Caco-2 (cell line): ENCODE results near the gene SERBP1. TPM values are rescaled to one million over a fixed set of nuclear protein-coding genes. Genes with fewer than 3 reads are reported as not detected.

Experiments
- BruUV-seq: library from RNA; stranded (reverse); fragments of 400-500 nt; replicated peaks from 2 replicates; lab custom pipeline; 2021; lab: Mats Ljungman, UMichigan
- CTCF ChIA-PET: fragments of 300-600 bp; sonication (Branson Sonifier 250); formaldehyde crosslinking; loops from one replicate; lab custom pipeline; 2022; ENCODE audit warnings: antibody characterized with exemption; lab: Charles Lee
- POLR2A ChIA-PET: fragments of 300-600 bp; sonication (Branson Sonifier 250); formaldehyde crosslinking; loops from one replicate; lab custom pipeline; 2022; ENCODE audit warnings: antibody characterized with exemption; lab: Charles Lee
- DNase-seq, 2 experiments: peaks; one replicate each; pipeline versions ENCODE4 v3.0.0 to v3.0.0-alpha.2; 2020 to 2022
- H3K27me3 ChIP-seq: replicated peaks from 2 replicates; pipeline ENCODE4 v1.6.0; 2011; ENCODE audit warnings: low read length; ENCODE audit not compliant: control insufficient read depth, insufficient read depth
- H3K36me3 ChIP-seq: 2 replicates; pipeline ENCODE4 v1.5.1; 2011; ENCODE audit warnings: low read length; ENCODE audit not compliant: control insufficient read depth, insufficient read depth
- H3K4me1 ChIP-seq: fragments of 250-450 bp; sonication (Bioruptor Pico); 2 replicates; pipeline ENCODE4 v1.5.1; 2020; ENCODE audit warnings: mild to moderate bottlenecking
- H3K4me3 ChIP-seq: 2 replicates; pipeline ENCODE4 v1.5.1; 2011; ENCODE audit warnings: low read depth, mild to moderate bottlenecking, control low read depth, low read length
- H3K9me3 ChIP-seq: fragments of 250-450 bp; sonication (Bioruptor Pico); 2 replicates; pipeline ENCODE4 v1.5.1; 2020; ENCODE audit warnings: mild to moderate bottlenecking, moderate library complexity
- H3K27ac Mint-ChIP-seq: one replicate; pipeline ENCODE4 v1.8.0; 2022; ENCODE audit warnings: mixed read lengths; ENCODE audit not compliant: unreplicated experiment
- H3K27me3 Mint-ChIP-seq: one replicate; pipeline ENCODE4 v1.8.0; 2022; ENCODE audit warnings: mixed read lengths; ENCODE audit not compliant: insufficient read depth, unreplicated experiment
- H3K36me3 Mint-ChIP-seq: one replicate; pipeline ENCODE4 v1.8.0; 2022; ENCODE audit warnings: mild to moderate bottlenecking, mixed read lengths; ENCODE audit not compliant: insufficient read depth, unreplicated experiment
- H3K4me1 Mint-ChIP-seq: one replicate; pipeline ENCODE4 v1.8.0; 2022; ENCODE audit warnings: low read depth, mixed read lengths; ENCODE audit not compliant: unreplicated experiment
- H3K4me3 Mint-ChIP-seq: one replicate; pipeline ENCODE4 v1.8.0; 2022; ENCODE audit warnings: mild to moderate bottlenecking, moderate library complexity, mixed read lengths; ENCODE audit not compliant: unreplicated experiment
- H3K9me3 Mint-ChIP-seq: one replicate; pipeline ENCODE4 v1.8.0; 2022; ENCODE audit warnings: mixed read lengths; ENCODE audit not compliant: unreplicated experiment
- CTCF ChIP-seq, 2 experiments: fragments of 200-600 bp in 1 of 2; IDR thresholded peaks; 1 replicate in 1 of 2; 2 replicates in 1 of 2; pipeline versions ENCODE4 v1.5.1 to v1.8.0; 2011 to 2022; ENCODE audit warnings: antibody characterized with exemption in 1 of 2, control low read depth in 1 of 2, inconsistent platforms in 1 of 2, low read depth in 1 of 2, low read length in 1 of 2, mild to moderate bottlenecking in 1 of 2, moderate library complexity in 1 of 2; ENCODE audit not compliant: insufficient read depth in 1 of 2, severe bottlenecking in 1 of 2, unreplicated experiment in 1 of 2
- intact Hi-C: fragments of 100-400 bp; cut with micrococcal nuclease; formaldehyde crosslinking; loops from one replicate; pipeline ENCODE4 v1.10.0; 2022; ENCODE audit not compliant: unreplicated experiment
- total RNA-seq: library from RNA; stranded (reverse); gene quantifications from 2 replicates; pipeline ENCODE4 v1.2.3, GENCODE V29; 2022

SERBP1 gene
- total RNA-seq, 1 experiment from 2014 or later, result 182 TPM

DNA sequence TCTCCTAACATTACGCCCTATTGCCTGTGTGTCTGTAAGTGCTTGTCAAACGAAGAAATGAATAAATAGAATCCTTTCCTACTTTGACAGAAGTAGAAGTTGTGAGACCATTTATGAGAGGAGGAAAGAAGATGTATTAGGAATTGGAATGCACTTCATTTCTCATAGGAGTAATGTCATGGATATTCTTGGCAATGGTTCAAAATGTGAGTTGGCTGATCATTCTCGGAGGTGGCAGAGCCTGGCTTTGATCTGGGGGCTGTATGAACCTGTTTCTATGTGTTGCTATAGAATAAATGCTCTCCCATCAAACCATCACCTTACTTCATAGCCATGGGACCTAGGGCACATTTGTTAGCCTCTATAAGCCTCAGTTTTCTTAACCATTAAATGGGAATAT is 10.1 kb upstream of the SERBP1 start:
- H3K27ac Mint-ChIP-seq, result no peak overlapping the region
- no peaks in the 10 kb centered on the region for H3K36me3 Mint-ChIP-seq
- H3K4me1 ChIP-seq, result peaks cover 25% of the 10 kb centered on the region
- BruUV-seq, result no TSS peak
- no peaks in the 10 kb centered on the region for H3K9me3 ChIP-seq
- H3K36me3 ChIP-seq, result no peaks in the 10 kb centered on the region
- no peaks in the 10 kb centered on the region for H3K27me3 Mint-ChIP-seq
- no peak overlapping the region for H3K4me3 ChIP-seq
- no peaks in the 10 kb centered on the region for H3K9me3 Mint-ChIP-seq
- CTCF ChIA-PET, result no interaction called here
- H3K4me1 Mint-ChIP-seq, result peaks cover 20% of the 10 kb centered on the region
- POLR2A ChIA-PET, result no interaction called here
- no peaks in the 10 kb centered on the region for H3K27me3 ChIP-seq
- DNase-seq, result no peak
- intact Hi-C loops, result no loop called here
- no peak overlapping the region for H3K4me3 Mint-ChIP-seq
- no peak for TF ChIP-seq CTCF (IDR thresholded peaks at IDR 0.05; ENCODE audit: insufficient read depth in 1 of 2, low read depth in 1 of 2, low read length in 1 of 2, severe bottlenecking in 1 of 2, unreplicated experiment in 1 of 2)

- TF ChIP-seq CTCF (IDR thresholded peaks at IDR 0.05; ENCODE audit: insufficient read depth in 1 of 2, low read depth in 1 of 2, low read length in 1 of 2, severe bottlenecking in 1 of 2, unreplicated experiment in 1 of 2), result no peak
- Mint-ChIP-seq H3K27ac (no peak overlapping the region), H3K4me1 (peaks cover 20% of the 10 kb centered on the region), H3K27me3 (no peaks in the 10 kb centered on the region), H3K9me3 (no peaks in the 10 kb centered on the region), H3K36me3 (no peaks in the 10 kb centered on the region), H3K4me3 (peak overlapping the region; percentile 32)
- Histone ChIP-seq H3K4me1 (peaks cover 25% of the 10 kb centered on the region), H3K27me3 (no peaks in the 10 kb centered on the region), H3K4me3 (no peak overlapping the region), H3K9me3 (no peaks in the 10 kb centered on the region), H3K36me3 (no peaks in the 10 kb centered on the region)
- POLR2A ChIA-PET, result no interaction called here
- intact Hi-C loops, result no loop called here
- CTCF ChIA-PET, result no interaction called here
- DNase-seq, result peak; percentile 30 to 61
- no TSS peak for BruUV-seq
These were observed 9.3 kb upstream of the SERBP1 start for GRCh38 chr1:67439277-67440029.

- H3K27me3 ChIP-seq, result no peaks in the 10 kb centered on the region
- no peak overlapping the region for H3K4me3 ChIP-seq
- ChIA-PET CTCF (no interaction called here), POLR2A (no interaction called here)
- peak in 1 of 2 experiments; percentile 14 for DNase-seq
- Mint-ChIP-seq H3K36me3 (no peaks in the 10 kb centered on the region), H3K4me3 (peak overlapping the region; percentile 12), H3K27me3 (no peaks in the 10 kb centered on the region), H3K4me1 (peaks cover 20% of the 10 kb centered on the region), H3K27ac (no peak overlapping the region), H3K9me3 (no peaks in the 10 kb centered on the region)
- H3K9me3 ChIP-seq, result no peaks in the 10 kb centered on the region
- no peaks in the 10 kb centered on the region for H3K36me3 ChIP-seq
- intact Hi-C loops, result no loop called here
- no peak for TF ChIP-seq CTCF (IDR thresholded peaks at IDR 0.05; ENCODE audit: insufficient read depth in 1 of 2, low read depth in 1 of 2, low read length in 1 of 2, severe bottlenecking in 1 of 2, unreplicated experiment in 1 of 2)
- no TSS peak for BruUV-seq
- H3K4me1 ChIP-seq, result peaks cover 25% of the 10 kb centered on the region
These were observed 7.8 kb upstream of the SERBP1 start for GRCh38 chr1:67437961-67438360.
